Chondrocyte (in vitro differentiated cells): ENCODE results near the gene PKIB. TPM values are rescaled to one million over a fixed set of nuclear protein-coding genes. Genes with fewer than 3 reads are reported as not detected.

Experiments used
- DNase-seq: peaks from one replicate; pipeline ENCODE4 v3.0.0; 2021; ENCODE audit warnings: mixed read lengths, low spot score
- H3K27ac Mint-ChIP-seq: one replicate; pipeline ENCODE4 v1.8.0; 2021; ENCODE audit warnings: mild to moderate bottlenecking, moderate library complexity, mixed read lengths; ENCODE audit not compliant: unreplicated experiment
- H3K27me3 Mint-ChIP-seq: 2 replicates; pipeline ENCODE4 v1.8.0; 2021; ENCODE audit warnings: low read depth, mixed read lengths
- H3K36me3 Mint-ChIP-seq: 2 replicates; pipeline ENCODE4 v1.8.0; 2021; ENCODE audit warnings: low read depth, mixed read lengths
- H3K4me1 Mint-ChIP-seq: 2 replicates; pipeline ENCODE4 v1.8.0; 2021; ENCODE audit warnings: low read depth, mild to moderate bottlenecking, mixed read lengths
- H3K4me3 Mint-ChIP-seq: one replicate; pipeline ENCODE4 v1.8.0; 2021; ENCODE audit warnings: mild to moderate bottlenecking, moderate library complexity, mixed read lengths; ENCODE audit not compliant: unreplicated experiment
- H3K9me3 Mint-ChIP-seq: 2 replicates; pipeline ENCODE4 v1.8.0; 2021; ENCODE audit warnings: low read depth, mixed read lengths
- CTCF ChIP-seq: fragments of 200-600 bp; sonication (generic); IDR thresholded peaks from 2 replicates; pipeline ENCODE4 v1.5.0; 2021; ENCODE audit warnings: antibody characterized with exemption, mild to moderate bottlenecking, moderate library complexity
- total RNA-seq: library from RNA; stranded (reverse); gene quantifications from 3 replicates; pipeline ENCODE4 v1.2.1, GENCODE V29; 2021

Gene PKIB
- total RNA-seq, 1 donor from 2014 or later = 44.3 TPM

- TF ChIP-seq CTCF = no peak
- no peak for DNase-seq
- peaks cover 28% of the 10 kb centered on the region for H3K4me1 Mint-ChIP-seq
- H3K9me3 Mint-ChIP-seq = peaks cover 2% of the 10 kb centered on the region
- H3K27ac Mint-ChIP-seq = no peak overlapping the region
- H3K4me3 Mint-ChIP-seq = no peak overlapping the region
- H3K27me3 Mint-ChIP-seq = no peaks in the 10 kb centered on the region
- peaks cover 3% of the 10 kb centered on the region for H3K36me3 Mint-ChIP-seq
Observed at GRCh38 chr6:122645256-122645655, 35.1 kb downstream of the PKIB start.

GRCh38 chr6:122647765-122648164 is 37.6 kb downstream of the PKIB start:
- no peak for DNase-seq
- TF ChIP-seq CTCF = no peak
- H3K27ac Mint-ChIP-seq = peak overlapping the region; percentile 19
- peaks cover 40% of the 10 kb centered on the region for H3K4me1 Mint-ChIP-seq
- H3K9me3 Mint-ChIP-seq = peaks cover 2% of the 10 kb centered on the region
- H3K36me3 Mint-ChIP-seq = peaks cover 3% of the 10 kb centered on the region
- H3K27me3 Mint-ChIP-seq = no peaks in the 10 kb centered on the region
- H3K4me3 Mint-ChIP-seq = no peak overlapping the region

GRCh38 chr6:122648726-122649125 is 38.5 kb downstream of the PKIB start:
- no peak for TF ChIP-seq CTCF

GRCh38 chr6:122649701-122650100 is 39.5 kb downstream of the PKIB start:
- Mint-ChIP-seq H3K27me3 (no peaks in the 10 kb centered on the region), H3K4me3 (no peak overlapping the region), H3K36me3 (peaks cover 3% of the 10 kb centered on the region), H3K4me1 (peaks cover 59% of the 10 kb centered on the region), H3K27ac (no peak overlapping the region), H3K9me3 (peaks cover 2% of the 10 kb centered on the region)
- no peak for TF ChIP-seq CTCF
- no peak for DNase-seq

More at GRCh38 chr6:122648726-122649125, 38.5 kb downstream of the PKIB start:
- Mint-ChIP-seq H3K4me1 (peaks cover 49% of the 10 kb centered on the region), H3K4me3 (no peak overlapping the region), H3K27ac (no peak overlapping the region), H3K27me3 (no peaks in the 10 kb centered on the region), H3K9me3 (peaks cover 2% of the 10 kb centered on the region), H3K36me3 (peaks cover 3% of the 10 kb centered on the region)
- DNase-seq = no peak

- Mint-ChIP-seq H3K27me3 (no peaks in the 10 kb centered on the region), H3K27ac (peak overlapping the region; percentile 88), H3K4me1 (peaks cover 66% of the 10 kb centered on the region), H3K4me3 (no peak overlapping the region), H3K9me3 (peaks cover 2% of the 10 kb centered on the region), H3K36me3 (peaks cover 3% of the 10 kb centered on the region)
- DNase-seq = no peak
- no peak for TF ChIP-seq CTCF
Observed at GRCh38 chr6:122650403-122650802, 40.2 kb downstream of the PKIB start.
